DMS 273 (cell line): ENCODE results near the gene PHKA1.
"Not testable (repeated sequence)": the region's sequence is repeated elsewhere in the genome, so short reads cannot be mapped to it uniquely, and the experiment has no call there.

ENCODE experiments used
- DNase-seq: peaks from one replicate; lab custom pipeline; 2025; ENCODE audit not compliant: unreplicated experiment; lab: John Stamatoyannopoulos, UW

The PHKA1 gene

DNA sequence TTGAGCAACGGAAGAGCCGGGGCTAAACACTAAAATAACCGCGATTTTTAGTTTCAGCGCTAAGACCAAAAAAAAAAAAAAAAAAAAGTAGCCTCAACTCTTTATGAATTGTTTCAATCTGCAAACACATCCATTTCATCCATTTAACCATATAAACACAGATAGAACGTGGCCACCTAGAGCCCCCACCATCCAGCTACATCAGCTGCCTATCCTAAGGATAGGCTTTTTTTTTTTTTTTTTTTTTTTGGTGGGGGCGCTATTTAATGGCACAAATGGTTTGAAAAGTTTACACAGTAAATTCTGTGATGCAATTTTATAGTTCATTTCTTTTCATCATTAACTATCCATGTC is 141.0 kb downstream of the PHKA1 start:
- DNase-seq = no peak

DNA sequence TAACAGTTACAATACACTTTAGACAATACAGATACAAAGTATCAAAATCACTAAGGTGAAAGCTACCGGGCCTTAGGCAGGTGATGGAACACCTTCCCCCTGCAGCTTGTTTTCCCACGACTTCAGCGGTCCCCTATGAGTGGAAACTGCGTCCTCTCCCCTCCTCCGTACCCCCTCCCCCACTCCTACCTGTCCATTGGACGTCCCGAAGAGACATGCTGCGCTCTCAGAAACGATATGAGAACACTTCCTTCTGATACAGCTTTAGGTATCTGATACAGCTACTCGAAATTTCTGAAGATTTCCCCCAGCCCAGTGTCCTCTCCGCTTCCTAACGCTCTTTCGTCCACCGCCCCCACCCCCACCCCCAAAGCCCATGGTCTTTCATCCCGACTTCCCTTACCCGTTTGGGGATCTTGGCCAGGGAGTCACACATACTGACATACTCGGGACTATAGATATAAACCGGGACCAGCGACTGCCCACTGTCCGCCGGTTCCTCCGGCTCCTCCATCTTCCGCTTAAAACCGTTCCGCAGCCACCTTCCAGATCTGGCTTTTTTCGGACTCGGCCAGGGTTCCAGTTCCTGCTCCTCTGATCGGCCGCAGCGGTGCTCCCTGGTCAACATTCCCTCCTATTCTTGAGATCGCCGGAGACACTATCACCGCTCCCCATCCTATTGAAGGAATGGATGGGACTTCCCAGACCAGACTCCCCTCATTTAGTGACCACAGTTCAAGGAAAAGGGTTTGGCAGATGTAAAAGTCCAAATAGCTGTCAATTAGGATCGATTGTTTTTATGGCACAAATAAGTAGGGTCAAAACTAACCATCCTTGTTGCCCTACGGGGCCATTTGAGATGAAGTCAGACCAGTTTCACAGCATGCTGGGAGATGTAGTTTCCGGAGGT is 141.6 kb downstream of the PHKA1 start, which contains the start of gene HDAC8:
Gene HDAC8, minus strand, starts transcription at position 596 of the 910 bp plus-strand sequence. Its CDS starts 82 bp downstream, at position 514.
- peak; percentile 86 for DNase-seq

DNA sequence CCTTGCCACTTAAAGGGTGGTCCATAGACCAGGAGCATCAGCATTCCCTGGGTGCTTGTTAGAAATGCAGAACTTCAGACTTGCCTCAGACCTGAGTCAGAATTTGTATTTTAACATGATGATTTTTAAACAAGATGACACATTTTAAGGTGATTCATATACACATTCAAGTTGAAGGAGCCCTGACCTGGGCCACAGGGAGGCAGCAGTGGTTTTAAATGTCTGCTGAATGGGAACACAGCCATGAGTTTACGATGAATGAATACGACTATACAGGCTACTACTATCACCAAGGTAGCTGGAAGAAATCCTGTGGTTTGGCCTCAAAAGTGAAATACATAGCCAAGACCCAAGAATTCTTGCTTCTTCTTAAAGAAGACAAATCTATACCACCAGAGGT is 144.3 kb downstream of the PHKA1 start:
- DNase-seq = no peak

DNA sequence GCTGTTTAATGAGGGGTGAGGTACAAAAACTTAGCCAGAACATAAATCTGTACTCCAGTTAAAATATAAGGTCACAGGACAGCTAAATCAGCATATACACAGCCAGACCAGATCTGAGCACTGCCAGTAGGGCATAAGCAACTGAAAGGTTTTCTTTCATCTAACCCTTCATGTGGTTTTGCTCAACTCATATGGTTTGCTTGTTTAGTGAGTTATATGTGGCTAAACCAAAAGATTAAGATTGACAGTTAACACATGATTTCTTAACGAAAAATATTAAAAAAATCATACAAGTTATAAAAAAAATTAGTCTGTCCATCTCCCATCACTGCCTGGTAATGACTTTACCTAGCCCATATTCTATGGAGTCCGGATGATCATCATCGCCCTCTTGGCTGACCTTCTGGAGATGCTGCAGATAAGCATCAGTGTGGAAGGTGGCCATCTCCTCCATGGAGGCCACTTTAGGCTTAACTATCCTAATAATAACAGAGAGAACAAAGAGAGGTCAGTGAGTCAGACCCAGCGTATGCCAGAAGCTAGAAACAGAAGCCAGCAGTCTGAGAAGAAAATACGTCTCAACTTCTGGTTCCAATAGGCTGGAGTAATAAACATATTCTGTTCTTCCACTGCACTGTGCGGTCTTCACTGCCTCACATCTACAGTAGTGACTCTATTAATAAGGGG is 145.6 kb downstream of the PHKA1 start:
- DNase-seq = no peak

DNA sequence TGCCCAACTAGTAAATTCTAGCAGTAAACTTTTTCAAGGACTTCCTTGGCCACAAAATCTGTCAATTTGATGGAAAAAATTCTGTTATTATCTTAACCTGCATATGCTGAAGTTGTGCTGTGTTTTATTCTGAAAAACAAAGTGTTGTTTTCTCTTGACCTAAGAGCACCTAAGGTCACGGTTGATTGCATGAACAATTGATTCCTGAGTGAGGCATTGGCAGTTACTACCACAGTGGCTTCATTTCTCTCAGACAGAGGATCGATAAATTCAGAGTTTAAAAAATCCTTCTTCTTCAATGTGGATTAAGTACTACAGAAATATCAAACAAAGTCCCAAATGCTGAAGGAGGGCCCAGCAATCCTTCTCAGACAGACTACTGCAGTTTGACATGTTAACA is 147.7 kb downstream of the PHKA1 start:
- no peak for DNase-seq

DNA sequence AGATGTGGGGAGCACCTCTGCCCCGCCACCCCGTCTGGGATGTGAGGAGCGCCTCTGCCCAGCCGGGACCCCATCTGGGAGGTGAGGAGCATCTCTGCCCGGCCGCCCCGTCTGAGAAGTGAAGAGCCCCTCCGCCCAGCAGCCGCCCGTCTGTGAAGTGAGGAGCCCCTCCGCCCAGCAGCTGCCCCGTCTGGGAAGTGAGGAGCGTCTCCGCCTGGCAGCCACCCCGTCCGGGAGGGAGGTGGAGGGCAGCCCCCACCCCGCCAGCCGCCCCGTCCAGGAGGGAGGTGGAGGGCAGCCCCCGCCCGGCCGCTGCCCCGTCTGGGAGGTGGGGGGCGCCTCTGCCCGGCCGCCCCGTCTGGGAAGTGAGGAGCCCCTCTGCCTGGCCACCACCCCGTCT is 154.5 kb downstream of the PHKA1 start:
- not testable (repeated sequence) for DNase-seq

DNA sequence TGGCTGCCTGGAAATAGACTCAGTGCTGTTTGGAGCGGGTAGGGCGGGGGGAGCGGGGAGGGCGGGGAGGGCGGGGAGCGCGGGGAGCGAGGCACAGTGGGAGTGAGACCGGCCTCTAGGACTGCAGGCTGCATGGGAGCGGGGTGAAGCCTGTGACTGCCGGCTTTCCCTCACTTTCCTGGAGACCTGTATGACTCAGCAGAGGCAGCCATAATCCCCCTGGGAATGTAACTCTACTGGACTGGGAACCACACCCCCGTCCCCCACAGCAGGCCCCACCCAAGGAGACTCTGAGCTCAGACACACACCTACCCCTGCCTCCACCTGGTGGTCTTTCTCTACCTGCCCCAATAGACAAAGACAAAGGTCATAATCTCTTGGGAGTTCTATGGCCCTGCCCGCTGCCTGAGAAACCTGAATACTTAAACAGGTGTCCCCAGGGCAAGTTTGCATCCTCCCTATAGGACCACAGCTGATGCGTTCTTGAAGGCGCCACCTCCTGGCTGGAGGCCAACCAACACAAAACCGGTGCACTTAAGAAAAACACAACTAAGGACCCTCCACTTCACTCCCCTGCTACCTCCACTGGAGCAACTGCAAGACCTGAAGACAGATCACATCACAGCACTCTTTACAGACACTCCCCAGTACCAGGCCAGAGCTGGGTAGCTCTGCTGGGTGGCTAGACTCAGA is 159.5 kb downstream of the PHKA1 start:
- peak; percentile 19 for DNase-seq

DNA sequence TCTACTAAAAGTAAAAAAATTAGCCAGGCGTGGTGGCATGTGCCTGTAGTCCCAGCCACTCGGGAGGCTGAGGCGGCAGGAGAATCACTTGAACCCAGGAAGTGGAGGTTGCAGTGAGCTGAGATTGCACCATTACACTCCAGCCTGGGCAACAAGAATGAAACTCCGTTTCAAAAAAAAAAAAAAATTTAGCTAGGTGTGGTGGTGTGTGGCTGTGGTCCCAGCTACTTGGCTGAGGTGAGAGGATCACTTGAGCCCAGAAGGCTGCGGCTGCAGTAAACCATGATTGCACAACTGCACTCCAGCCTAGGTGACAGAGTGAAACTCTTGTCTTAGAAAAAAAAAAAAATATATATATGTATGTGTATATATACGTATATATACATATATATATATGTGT is 161.7 kb downstream of the PHKA1 start:
- DNase-seq = not testable (repeated sequence)

DNA sequence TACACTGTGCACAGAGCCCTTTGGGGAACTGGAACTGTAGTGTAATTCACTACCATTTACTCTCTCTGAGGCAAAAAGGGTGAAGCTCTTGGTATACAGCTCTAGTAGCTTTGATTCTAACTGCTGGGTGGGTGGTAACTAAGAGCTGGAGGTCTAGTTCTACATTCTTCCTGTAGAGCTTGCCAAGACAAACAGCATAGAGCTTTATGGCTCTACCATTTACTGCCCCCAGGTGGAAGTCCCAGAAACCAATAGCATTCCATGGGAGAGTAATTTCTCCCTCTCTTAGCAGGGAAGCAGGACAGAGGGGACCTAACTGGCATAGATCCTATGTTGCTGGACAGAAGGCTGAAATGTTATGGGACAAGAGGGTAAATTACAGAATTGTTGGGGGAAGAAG is 168.1 kb downstream of the PHKA1 start:
- DNase-seq = peak; percentile 14

DNA sequence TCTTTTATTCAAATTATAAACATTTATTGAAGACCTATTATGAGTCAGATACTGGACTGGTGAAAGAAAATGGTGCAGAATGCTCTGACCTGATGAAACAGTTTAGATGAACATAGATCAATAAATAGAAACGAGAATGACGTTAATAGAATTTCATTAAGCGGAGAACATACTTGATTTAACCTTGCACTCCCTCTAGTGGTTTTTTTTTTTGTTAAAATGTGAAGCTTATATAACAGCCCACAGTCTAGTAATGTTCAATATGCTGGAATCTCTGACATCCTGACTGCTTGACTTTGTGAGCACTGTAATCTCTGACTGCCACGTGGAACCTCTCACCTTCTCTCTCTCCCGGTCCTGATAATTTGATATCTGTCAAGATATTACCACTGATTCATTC is 173.8 kb downstream of the PHKA1 start:
- DNase-seq = peak; percentile 60

DNA sequence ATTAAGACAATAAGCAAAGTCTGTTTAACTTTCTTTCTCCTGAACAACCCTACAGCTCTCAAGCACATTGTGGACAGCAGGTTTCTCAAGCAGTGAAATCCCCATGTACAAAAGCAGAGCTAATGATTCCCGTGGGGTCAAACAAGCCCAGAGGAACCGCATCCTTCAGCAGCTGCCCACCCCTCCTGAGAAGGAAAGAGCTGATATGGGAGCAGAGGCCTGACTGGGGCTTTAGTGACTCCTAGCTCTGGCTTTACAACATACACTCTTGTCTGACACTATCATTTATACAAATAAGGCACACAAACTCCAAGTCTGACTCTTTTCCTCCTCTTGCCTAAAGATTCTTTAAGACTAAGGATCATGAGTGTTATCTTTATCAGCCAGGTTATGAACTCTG is 174.3 kb downstream of the PHKA1 start:
- DNase-seq = peak; percentile 7

DNA sequence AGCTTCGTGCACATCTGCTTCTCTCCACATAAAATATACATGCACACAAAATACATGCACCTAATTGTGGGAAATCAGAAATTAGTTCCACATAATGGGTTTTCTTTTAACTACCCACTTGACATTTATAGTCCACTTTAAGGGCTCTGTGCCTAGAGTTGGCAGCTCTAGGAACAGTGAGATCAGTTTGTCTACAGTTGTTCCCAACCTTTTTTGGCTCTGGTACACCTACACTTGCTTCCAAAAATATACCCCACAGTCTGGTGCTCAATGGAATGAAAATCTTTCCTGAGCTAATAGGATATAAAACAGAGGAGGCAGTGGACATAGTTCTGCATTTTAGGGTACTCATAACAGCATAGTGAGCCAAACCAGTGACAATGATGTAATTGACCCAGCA is 177.6 kb downstream of the PHKA1 start:
- DNase-seq = no peak

DNA sequence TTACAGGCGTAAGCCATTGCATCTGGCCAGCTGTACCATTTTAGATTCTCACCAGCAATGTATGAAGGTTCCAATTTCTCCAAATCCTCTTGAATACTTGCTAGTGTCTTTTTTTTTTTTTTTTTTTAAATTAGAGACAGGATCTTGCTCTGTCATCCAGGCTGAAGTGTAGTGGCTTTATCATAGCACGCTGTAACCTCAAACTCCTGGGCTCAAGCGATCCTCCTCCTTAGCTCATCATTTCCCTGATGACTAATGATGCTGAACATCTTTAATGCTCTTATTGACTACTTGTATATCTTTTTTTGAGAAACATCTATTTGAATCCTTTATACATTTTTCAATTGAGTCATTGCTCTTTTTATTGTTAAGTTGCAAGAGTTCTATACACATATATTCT is 181.7 kb downstream of the PHKA1 start:
- DNase-seq = no peak
